NT2/D1 (cell line): ENCODE measurements around the gene ST6GALNAC1.

Experiments
- YY1 ChIP-seq: IDR thresholded peaks from 2 replicates; pipeline ENCODE4 v1.6.1; 2011; ENCODE audit not compliant: insufficient read length, insufficient read depth
- ZNF274 ChIP-seq: IDR thresholded peaks from 2 replicates; pipeline ENCODE4 v1.6.1; 2011; ENCODE audit warnings: mild to moderate bottlenecking, low read depth, low read length

DNA sequence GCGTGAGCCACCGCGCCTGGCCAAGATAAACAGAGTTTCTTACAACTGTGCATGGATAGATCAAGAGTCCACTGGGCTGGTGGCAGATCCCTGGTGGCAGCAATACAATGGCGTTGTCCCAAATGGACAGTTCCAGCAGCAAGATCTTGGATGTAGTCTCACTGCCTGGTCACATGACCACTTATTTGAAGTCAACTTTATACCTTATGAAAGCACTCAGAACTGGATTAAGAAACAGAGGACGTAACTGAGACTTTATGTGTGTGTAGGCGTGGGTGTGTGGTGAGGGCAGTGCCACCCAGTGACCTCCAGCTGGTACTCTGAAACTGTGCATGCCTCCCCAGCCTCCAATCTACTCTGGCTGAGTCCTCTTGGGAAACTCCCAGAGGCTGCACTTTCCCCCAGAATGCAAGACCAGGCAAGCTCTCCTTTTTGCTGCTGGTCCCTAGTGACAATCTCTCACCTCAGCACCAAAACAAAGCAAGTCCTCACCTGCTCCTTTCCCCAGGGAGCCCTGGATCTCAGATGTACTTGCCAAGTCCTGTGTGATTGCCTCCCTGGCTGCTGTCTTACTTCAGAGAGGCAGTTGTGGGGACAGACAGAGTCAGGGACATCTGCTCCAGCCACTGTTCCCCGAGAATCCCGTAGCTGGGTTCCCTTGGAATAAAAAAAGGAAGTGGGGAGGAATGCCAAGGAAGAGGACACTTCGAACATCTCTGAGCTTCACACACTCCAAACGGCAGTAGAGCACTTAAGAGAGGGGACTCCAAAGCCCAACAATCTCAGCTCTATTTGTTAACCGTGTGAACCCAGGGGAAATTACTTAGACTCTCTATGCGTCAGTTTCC, 46.2 kb downstream of the ST6GALNAC1 start:
- no peak for TF ChIP-seq YY1
- TF ChIP-seq ZNF274, result no peak
